PC-9 (cell line): Measurements from ENCODE around the gene RPL13. TPM values are rescaled to one million over a fixed set of nuclear protein-coding genes. Genes with fewer than 3 reads are reported as not detected.

Experiments
- BruUV-seq: library from RNA; stranded (reverse); fragments of 400-500 nt; replicated peaks from 2 replicates; lab custom pipeline; 2021; lab: Mats Ljungman, UMichigan
- CTCF ChIA-PET: fragments of 300-600 bp; sonication (Branson Sonifier 250); formaldehyde crosslinking; loops from one replicate; lab custom pipeline; 2022; ENCODE audit warnings: antibody characterized with exemption; lab: Charles Lee
- POLR2A ChIA-PET: fragments of 300-600 bp; sonication (Branson Sonifier 250); formaldehyde crosslinking; loops from one replicate; lab custom pipeline; 2022; ENCODE audit warnings: antibody characterized with exemption; ENCODE audit not compliant: unreplicated experiment; lab: Charles Lee
- DNase-seq, 2 experiments: peaks; one replicate each; pipeline versions ENCODE4 v3.0.0 to v3.0.0-alpha.2; 2015 to 2022; ENCODE audit warnings: mixed read lengths in 1 of 2
- H2AFZ ChIP-seq: fragments of 200-600 bp; sonication (generic); 2 replicates; pipeline ENCODE4 v1.8.1; 2017; ENCODE audit warnings: antibody characterized with exemption
- H3F3A ChIP-seq: fragments of 200-600 bp; sonication (generic); 2 replicates; pipeline ENCODE4 v1.8.1; 2017; ENCODE audit warnings: antibody characterized with exemption, mild to moderate bottlenecking, low read depth; ENCODE audit not compliant: insufficient read depth
- H3K27ac ChIP-seq: fragments of 200-600 bp; sonication (generic); 2 replicates; pipeline ENCODE4 v1.6.1; 2016; ENCODE audit warnings: mixed run types
- H3K27me3 ChIP-seq: fragments of 200-600 bp; sonication (generic); 2 replicates; pipeline ENCODE4 v1.6.1; 2016; ENCODE audit warnings: low read depth, mixed run types; ENCODE audit not compliant: insufficient read depth
- H3K36me3 ChIP-seq: fragments of 200-600 bp; sonication (generic); 2 replicates; pipeline ENCODE4 v1.6.1; 2016; ENCODE audit warnings: low read depth, mixed run types
- H3K4me1 ChIP-seq: fragments of 200-600 bp; sonication (generic); replicated peaks from 2 replicates; pipeline ENCODE4 v1.6.1; 2016; ENCODE audit warnings: mixed run types; ENCODE audit not compliant: insufficient read depth
- H3K4me2 ChIP-seq: fragments of 200-600 bp; sonication (generic); 2 replicates; pipeline ENCODE4 v1.6.1; 2017; ENCODE audit warnings: mixed run types
- H3K4me3 ChIP-seq: fragments of 200-600 bp; sonication (generic); 2 replicates; pipeline ENCODE4 v1.6.1; 2016; ENCODE audit warnings: mixed run types
- H3K79me2 ChIP-seq: fragments of 200-600 bp; sonication (generic); 2 replicates; pipeline ENCODE4 v1.6.1; 2017; ENCODE audit warnings: low read depth, mixed run types
- H3K9me2 ChIP-seq: fragments of 200-600 bp; sonication (generic); 2 replicates; pipeline ENCODE4 v1.8.1; 2017; ENCODE audit warnings: mild to moderate bottlenecking; ENCODE audit not compliant: insufficient read depth
- H3K9me3 ChIP-seq: fragments of 200-600 bp; sonication (generic); 2 replicates; pipeline ENCODE4 v1.8.1; 2016; ENCODE audit warnings: low read depth; ENCODE audit not compliant: insufficient read depth
- H4K20me1 ChIP-seq: fragments of 200-600 bp; sonication (generic); 2 replicates; pipeline ENCODE4 v1.8.1; 2017; ENCODE audit not compliant: insufficient read depth
- EZH2 ChIP-seq: fragments of 200-600 bp; sonication (generic); IDR thresholded peaks from 2 replicates; pipeline ENCODE4 v1.8.0; 2017; ENCODE audit warnings: antibody characterized with exemption, low read depth
- intact Hi-C: fragments of 100-400 bp; cut with micrococcal nuclease; formaldehyde crosslinking; loops from one replicate; pipeline ENCODE4 v1.10.0; 2022; ENCODE audit not compliant: unreplicated experiment
- total RNA-seq: library from RNA; stranded (reverse); gene quantifications from 2 replicates; pipeline ENCODE4 v1.2.3, GENCODE V29; 2021
- TF ChIP-seq, protein P1 (sequence below): fragments of 200-600 bp; sonication (generic); conservative IDR thresholded peaks from 2 replicates; pipeline ENCODE4 v1.6.1; 2017; ENCODE audit warnings: mixed run types, antibody characterized with exemption, mild to moderate bottlenecking, moderate library complexity

RPL13 gene
- total RNA-seq, 1 experiment from 2014 or later: 2,045 TPM

DNA sequence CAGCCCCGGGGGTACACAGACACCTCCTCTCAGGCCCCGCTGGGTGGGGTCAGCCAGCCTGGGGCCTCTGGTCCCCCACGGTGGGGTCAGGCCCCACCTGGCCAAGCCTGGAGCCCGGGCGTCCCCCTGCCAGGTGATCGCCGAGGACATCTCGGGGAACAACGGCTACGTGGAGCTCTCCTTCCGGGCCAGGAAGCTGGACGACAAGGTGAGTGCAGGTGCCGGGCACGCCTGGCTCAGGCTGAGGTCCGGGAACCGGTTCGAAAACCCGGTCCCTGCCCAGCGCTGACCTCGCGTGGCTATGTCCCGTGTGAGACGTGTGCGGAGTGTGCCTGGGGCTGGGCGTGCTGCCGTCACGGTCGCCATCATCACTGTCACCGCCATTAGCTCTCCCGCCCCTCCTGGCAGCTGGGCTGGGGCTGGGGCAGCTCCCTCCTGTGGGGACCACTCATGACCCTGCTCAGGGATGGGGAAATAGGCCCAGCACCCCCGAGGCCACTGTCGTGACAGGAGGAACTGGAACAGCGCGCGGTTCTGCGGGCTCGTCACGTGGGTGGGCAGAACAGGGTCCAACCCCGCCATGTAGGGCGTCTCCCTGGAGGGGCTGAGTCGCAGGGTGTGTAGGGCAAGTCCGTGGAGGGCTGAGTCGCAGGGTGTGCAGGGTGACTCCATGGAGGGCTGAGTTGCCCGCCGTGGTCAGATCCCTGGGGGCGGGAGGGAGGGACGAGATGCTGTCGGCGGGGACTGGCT lies 23.6 kb downstream of the RPL13 start:
- TF ChIP-seq, protein P1, sequence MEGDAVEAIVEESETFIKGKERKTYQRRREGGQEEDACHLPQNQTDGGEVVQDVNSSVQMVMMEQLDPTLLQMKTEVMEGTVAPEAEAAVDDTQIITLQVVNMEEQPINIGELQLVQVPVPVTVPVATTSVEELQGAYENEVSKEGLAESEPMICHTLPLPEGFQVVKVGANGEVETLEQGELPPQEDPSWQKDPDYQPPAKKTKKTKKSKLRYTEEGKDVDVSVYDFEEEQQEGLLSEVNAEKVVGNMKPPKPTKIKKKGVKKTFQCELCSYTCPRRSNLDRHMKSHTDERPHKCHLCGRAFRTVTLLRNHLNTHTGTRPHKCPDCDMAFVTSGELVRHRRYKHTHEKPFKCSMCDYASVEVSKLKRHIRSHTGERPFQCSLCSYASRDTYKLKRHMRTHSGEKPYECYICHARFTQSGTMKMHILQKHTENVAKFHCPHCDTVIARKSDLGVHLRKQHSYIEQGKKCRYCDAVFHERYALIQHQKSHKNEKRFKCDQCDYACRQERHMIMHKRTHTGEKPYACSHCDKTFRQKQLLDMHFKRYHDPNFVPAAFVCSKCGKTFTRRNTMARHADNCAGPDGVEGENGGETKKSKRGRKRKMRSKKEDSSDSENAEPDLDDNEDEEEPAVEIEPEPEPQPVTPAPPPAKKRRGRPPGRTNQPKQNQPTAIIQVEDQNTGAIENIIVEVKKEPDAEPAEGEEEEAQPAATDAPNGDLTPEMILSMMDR: no peak
- no peak for TF ChIP-seq EZH2
- H3F3A ChIP-seq: peaks cover 29% of the 10 kb centered on the region
- peaks cover 22% of the 10 kb centered on the region for H3K4me1 ChIP-seq
- H3K9me2 ChIP-seq: no peaks in the 10 kb centered on the region
- no peaks in the 10 kb centered on the region for H3K27me3 ChIP-seq
- H3K9me3 ChIP-seq: no peaks in the 10 kb centered on the region
- H3K4me2 ChIP-seq: no peak overlapping the region
- CTCF ChIA-PET: no interaction called here
- intact Hi-C loops: no loop called here
- no peak overlapping the region for H3K27ac ChIP-seq
- BruUV-seq: no TSS peak
- no peak overlapping the region for H2AFZ ChIP-seq
- peaks cover 4% of the 10 kb centered on the region for H3K36me3 ChIP-seq
- no peaks in the 10 kb centered on the region for H4K20me1 ChIP-seq
- no peak overlapping the region for H3K4me3 ChIP-seq
- POLR2A ChIA-PET: no interaction called here
- DNase-seq: no peak
- no peaks in the 10 kb centered on the region for H3K79me2 ChIP-seq

GRCh38 chr16:89584768-89585549 lies 24.5 kb downstream of the RPL13 start:
- H3K9me3 ChIP-seq: no peaks in the 10 kb centered on the region
- ChIA-PET CTCF (no interaction called here), POLR2A (no interaction called here)
- H3K4me1 ChIP-seq: peaks cover 22% of the 10 kb centered on the region
- no peak overlapping the region for H3K27ac ChIP-seq
- TF ChIP-seq, protein P1: no peak
- TF ChIP-seq EZH2: no peak
- no peak overlapping the region for H3K4me3 ChIP-seq
- no TSS peak for BruUV-seq
- H3K27me3 ChIP-seq: no peaks in the 10 kb centered on the region
- DNase-seq: no peak
- intact Hi-C loops: no loop called here
- H3F3A ChIP-seq: peaks cover 26% of the 10 kb centered on the region
- H3K79me2 ChIP-seq: no peaks in the 10 kb centered on the region
- no peaks in the 10 kb centered on the region; the same call in 1 of the 2 replicates for H3K36me3 ChIP-seq
- no peaks in the 10 kb centered on the region for H4K20me1 ChIP-seq
- H3K9me2 ChIP-seq: no peaks in the 10 kb centered on the region
- H3K4me2 ChIP-seq: no peak overlapping the region
- H2AFZ ChIP-seq: no peak overlapping the region

DNA sequence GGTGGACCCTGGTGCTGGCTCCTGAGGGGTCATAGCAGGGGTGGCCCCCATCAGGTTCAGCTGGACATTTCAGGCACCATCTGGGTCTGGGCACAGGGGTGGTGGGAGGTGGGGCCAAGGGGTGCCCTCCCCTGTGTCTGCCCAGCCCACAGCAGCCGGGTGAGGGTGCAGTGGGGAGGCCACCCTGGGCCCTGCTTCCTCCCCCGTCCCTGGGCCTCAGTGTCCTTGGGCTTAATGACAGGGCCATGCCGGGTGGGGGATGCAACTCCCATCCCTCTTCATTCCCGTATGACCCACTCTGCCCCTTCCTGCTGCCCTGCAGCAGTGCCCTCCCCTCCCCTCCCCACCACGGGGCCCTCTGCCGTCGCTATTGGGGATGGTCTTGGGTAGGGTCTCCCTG lies 25.7 kb downstream of the RPL13 start:
- no TSS peak for BruUV-seq
- H3K9me3 ChIP-seq: no peaks in the 10 kb centered on the region

More for the DNA sequence above, 25.7 kb downstream of the RPL13 start:
- Histone ChIP-seq H3F3A (peaks cover 20% of the 10 kb centered on the region), H3K36me3 (no peaks in the 10 kb centered on the region; the same call in 1 of the 2 replicates), H3K27ac (no peak overlapping the region), H3K4me2 (no peak overlapping the region), H3K9me2 (no peaks in the 10 kb centered on the region), H3K4me3 (no peak overlapping the region), H3K4me1 (peaks cover 18% of the 10 kb centered on the region), H3K27me3 (no peaks in the 10 kb centered on the region), H4K20me1 (no peaks in the 10 kb centered on the region), H3K79me2 (no peaks in the 10 kb centered on the region), H2AFZ (no peak overlapping the region)
- DNase-seq: no peak
- intact Hi-C loops: no loop called here
- ChIA-PET CTCF (no interaction called here), POLR2A (no interaction called here)
- TF ChIP-seq, protein P1: no peak
- no peak for TF ChIP-seq EZH2
